Lower leg skin (tissue), 3 donors: Measurements from ENCODE around the gene TM4SF18.

ENCODE experiments used
- CTCF ChIP-seq, 3 donors: fragments of 450-650 bp; IDR thresholded peaks; one replicate each; pipeline ENCODE4 v1.5.1; 2016; ENCODE audit warnings: antibody characterized with exemption in 3 of 3, mild to moderate bottlenecking in 3 of 3, moderate library complexity in 2 of 3
- POLR2A ChIP-seq, 2 donors: fragments of 450-650 bp; IDR thresholded peaks; one replicate each; pipeline ENCODE4 v1.6.1; 2016 to 2017; ENCODE audit warnings: antibody characterized with exemption in 2 of 2, mild to moderate bottlenecking in 1 of 2, moderate library complexity in 1 of 2

- TF ChIP-seq POLR2A (IDR thresholded peaks at IDR 0.05) (no peak), CTCF (IDR thresholded peaks at IDR 0.05) (no peak)
These were observed 20.2 kb upstream of the TM4SF18 start for GRCh38 chr3:149353581-149354184.
